ENCODE data around the gene PRKG1.

PRKG1 gene

GRCh38 chr10:51530541-51530940, 456.3 kb downstream of the PRKG1 start:
- H3K27ac ChIP-seq (ENCODE audit: low read depth, low read length), result no peak overlapping the region
- no peaks in the 10 kb centered on the region for H3F3A ChIP-seq (ENCODE audit: insufficient read depth)

GRCh38 chr10:51532044-51532443, 457.8 kb downstream of the PRKG1 start:
- H3K9me3 ChIP-seq (ENCODE audit: insufficient read depth, low read length), result no peaks in the 10 kb centered on the region
- H3K9ac ChIP-seq (ENCODE audit: low read length), result no peak overlapping the region
- no peak overlapping the region for H3K27ac ChIP-seq (ENCODE audit: low read depth, low read length)
- no peaks in the 10 kb centered on the region for H4K20me1 ChIP-seq (ENCODE audit: low read depth, low read length)
- no peak overlapping the region for H3K4me2 ChIP-seq (ENCODE audit: low read depth, low read length, poor library complexity, severe bottlenecking)
- H3K36me3 ChIP-seq (ENCODE audit: low read length), result no peaks in the 10 kb centered on the region
- H3K27me3 ChIP-seq (ENCODE audit: low read length), result no peaks in the 10 kb centered on the region
- H3K9me2 ChIP-seq (replicated peaks; ENCODE audit: insufficient read depth, low read length), result no peaks in the 10 kb centered on the region
- no peak for TF ChIP-seq EZH2phosphoT487 (conservative IDR thresholded peaks at IDR 0.05; ENCODE audit: low read length)
- no peak for TF ChIP-seq CTCF (IDR thresholded peaks at IDR 0.05; ENCODE audit: insufficient read depth, low read length, poor library complexity, severe bottlenecking)
- H3K79me2 ChIP-seq (ENCODE audit: insufficient read depth, low read length), result no peaks in the 10 kb centered on the region
- no peaks in the 10 kb centered on the region for H3F3A ChIP-seq (ENCODE audit: insufficient read depth)
- H3K4me3 ChIP-seq (ENCODE audit: insufficient read depth, low read length, poor library complexity, severe bottlenecking), result no peak overlapping the region
- H2AFZ ChIP-seq (ENCODE audit: low read depth, low read length, severe bottlenecking), result no peak overlapping the region

More at GRCh38 chr10:51530541-51530940, 456.3 kb downstream of the PRKG1 start:
- Histone ChIP-seq H3K36me3 (ENCODE audit: low read length) (no peaks in the 10 kb centered on the region), H3K9ac (ENCODE audit: low read length) (no peak overlapping the region), H4K20me1 (ENCODE audit: low read depth, low read length) (no peaks in the 10 kb centered on the region), H3K79me2 (ENCODE audit: insufficient read depth, low read length) (no peaks in the 10 kb centered on the region), H3K4me3 (ENCODE audit: insufficient read depth, low read length, poor library complexity, severe bottlenecking) (no peak overlapping the region), H3K27me3 (ENCODE audit: low read length) (no peaks in the 10 kb centered on the region), H3K9me2 (replicated peaks; ENCODE audit: insufficient read depth, low read length) (no peaks in the 10 kb centered on the region), H2AFZ (ENCODE audit: low read depth, low read length, severe bottlenecking) (no peak overlapping the region), H3K4me2 (ENCODE audit: low read depth, low read length, poor library complexity, severe bottlenecking) (no peak overlapping the region), H3K9me3 (ENCODE audit: insufficient read depth, low read length) (no peaks in the 10 kb centered on the region)
- TF ChIP-seq EZH2phosphoT487 (conservative IDR thresholded peaks at IDR 0.05; ENCODE audit: low read length), result no peak

GRCh38 chr10:51542853-51543252, 468.6 kb downstream of the PRKG1 start:
- H3K4me3 ChIP-seq (ENCODE audit: insufficient read depth, low read length, poor library complexity, severe bottlenecking), result no peak overlapping the region
- H3K9ac ChIP-seq (ENCODE audit: low read length), result no peak overlapping the region
- H3K4me2 ChIP-seq (ENCODE audit: low read depth, low read length, poor library complexity, severe bottlenecking), result no peak overlapping the region
- H4K20me1 ChIP-seq (ENCODE audit: low read depth, low read length), result no peaks in the 10 kb centered on the region
- H3K79me2 ChIP-seq (ENCODE audit: insufficient read depth, low read length), result no peaks in the 10 kb centered on the region
- no peak overlapping the region for H2AFZ ChIP-seq (ENCODE audit: low read depth, low read length, severe bottlenecking)
- no peaks in the 10 kb centered on the region for H3K36me3 ChIP-seq (ENCODE audit: low read length)
- no peaks in the 10 kb centered on the region for H3K9me2 ChIP-seq (replicated peaks; ENCODE audit: insufficient read depth, low read length)
- H3F3A ChIP-seq (ENCODE audit: insufficient read depth), result no peaks in the 10 kb centered on the region
- H3K27ac ChIP-seq (ENCODE audit: low read depth, low read length), result no peak overlapping the region
- TF ChIP-seq CTCF (IDR thresholded peaks at IDR 0.05; ENCODE audit: insufficient read depth, low read length, poor library complexity, severe bottlenecking), result no peak
- TF ChIP-seq EZH2phosphoT487 (conservative IDR thresholded peaks at IDR 0.05; ENCODE audit: low read length), result no peak
- H3K27me3 ChIP-seq (ENCODE audit: low read length), result no peaks in the 10 kb centered on the region
- H3K9me3 ChIP-seq (ENCODE audit: insufficient read depth, low read length), result no peaks in the 10 kb centered on the region

GRCh38 chr10:51544933-51545332, 470.6 kb downstream of the PRKG1 start:
- H3K4me2 ChIP-seq (ENCODE audit: low read depth, low read length, poor library complexity, severe bottlenecking), result no peak overlapping the region
- no peak overlapping the region for H3K4me3 ChIP-seq (ENCODE audit: insufficient read depth, low read length, poor library complexity, severe bottlenecking)
- no peak overlapping the region for H3K9ac ChIP-seq (ENCODE audit: low read length)
- H3K9me2 ChIP-seq (replicated peaks; ENCODE audit: insufficient read depth, low read length), result no peaks in the 10 kb centered on the region
- H3K27ac ChIP-seq (ENCODE audit: low read depth, low read length), result no peak overlapping the region
- no peak for TF ChIP-seq EZH2phosphoT487 (conservative IDR thresholded peaks at IDR 0.05; ENCODE audit: low read length)
- H3K36me3 ChIP-seq (ENCODE audit: low read length), result no peaks in the 10 kb centered on the region
- no peak overlapping the region for H2AFZ ChIP-seq (ENCODE audit: low read depth, low read length, severe bottlenecking)
- no peaks in the 10 kb centered on the region for H3K27me3 ChIP-seq (ENCODE audit: low read length)
- no peaks in the 10 kb centered on the region for H4K20me1 ChIP-seq (ENCODE audit: low read depth, low read length)
- no peaks in the 10 kb centered on the region for H3K9me3 ChIP-seq (ENCODE audit: insufficient read depth, low read length)
- H3K79me2 ChIP-seq (ENCODE audit: insufficient read depth, low read length), result no peaks in the 10 kb centered on the region
- no peaks in the 10 kb centered on the region for H3F3A ChIP-seq (ENCODE audit: insufficient read depth)
